HuH-7.5 (cell line): ENCODE results near the gene CLMN.

Experiments used
- DNase-seq: peaks from one replicate; pipeline ENCODE4 v3.0.0; 2011; ENCODE audit warnings: low spot score

CLMN gene

DNA sequence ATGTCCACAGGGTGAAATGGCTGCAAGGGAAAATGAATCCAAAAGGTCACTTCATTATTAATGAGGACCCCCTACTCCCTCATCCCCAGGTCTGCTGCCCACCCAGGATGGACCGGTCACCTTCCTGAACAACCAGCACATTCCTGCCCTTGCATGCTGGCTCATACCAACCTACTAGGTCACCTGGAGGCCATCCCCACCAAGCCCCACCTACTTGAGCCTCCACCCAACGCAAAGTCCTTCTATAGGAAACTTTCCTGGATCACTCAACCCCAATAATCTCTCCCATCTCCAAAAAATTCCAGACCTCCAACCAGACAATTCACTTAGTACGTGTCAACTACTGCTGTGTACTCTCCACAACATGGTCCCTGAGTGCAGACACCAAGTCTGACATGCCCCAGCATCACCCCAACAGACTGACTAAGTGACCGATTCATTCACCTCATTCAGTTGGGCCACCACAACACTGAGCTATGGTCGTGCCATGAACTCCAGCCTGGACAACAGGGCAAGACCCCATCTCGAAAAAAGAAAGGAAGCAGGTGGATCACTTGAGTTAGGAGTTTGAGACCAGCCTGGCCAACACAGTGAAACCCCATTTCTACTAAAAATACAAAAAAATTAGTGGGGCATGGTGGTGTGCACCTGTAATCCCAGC lies 18.1 kb downstream of the CLMN start:
- no peak for DNase-seq

GRCh38 chr14:95300697-95301526 lies 18.8 kb downstream of the CLMN start:
- DNase-seq = no peak

DNA sequence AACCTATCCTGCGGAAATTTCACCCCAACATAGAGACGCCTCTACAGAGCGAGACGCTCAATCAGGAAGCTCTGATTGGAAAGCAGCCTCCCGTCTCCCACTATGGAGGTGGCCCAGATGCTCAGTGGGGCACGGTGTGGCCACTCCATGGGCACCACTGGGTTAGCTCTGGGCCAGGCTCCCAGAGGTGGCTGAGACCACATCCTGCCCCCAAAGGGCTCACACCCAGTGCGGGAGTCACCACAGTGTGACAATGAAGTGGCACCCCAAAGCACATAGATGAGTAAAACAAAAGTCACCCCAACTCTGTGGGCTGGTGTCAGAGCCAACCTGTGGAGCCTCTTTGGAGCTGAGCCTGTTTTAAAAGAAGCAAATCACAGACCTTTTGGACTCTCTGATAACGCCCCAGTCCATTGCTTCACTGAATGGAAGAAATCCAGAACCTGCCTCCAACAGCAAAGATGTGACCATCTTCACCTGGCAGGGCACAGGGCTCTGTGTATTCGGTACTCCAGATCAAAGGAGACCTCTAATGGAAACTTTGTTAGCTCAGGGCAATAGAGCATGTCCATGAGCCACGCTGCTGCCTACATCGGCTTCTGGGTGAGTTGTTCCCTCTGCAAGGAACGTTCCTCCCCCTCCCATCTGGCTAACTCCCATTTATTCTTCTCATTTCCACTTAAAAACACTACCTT lies 19.6 kb downstream of the CLMN start:
- no peak for DNase-seq

GRCh38 chr14:95299271-95299670 lies 20.4 kb downstream of the CLMN start:
- DNase-seq = no peak

DNA sequence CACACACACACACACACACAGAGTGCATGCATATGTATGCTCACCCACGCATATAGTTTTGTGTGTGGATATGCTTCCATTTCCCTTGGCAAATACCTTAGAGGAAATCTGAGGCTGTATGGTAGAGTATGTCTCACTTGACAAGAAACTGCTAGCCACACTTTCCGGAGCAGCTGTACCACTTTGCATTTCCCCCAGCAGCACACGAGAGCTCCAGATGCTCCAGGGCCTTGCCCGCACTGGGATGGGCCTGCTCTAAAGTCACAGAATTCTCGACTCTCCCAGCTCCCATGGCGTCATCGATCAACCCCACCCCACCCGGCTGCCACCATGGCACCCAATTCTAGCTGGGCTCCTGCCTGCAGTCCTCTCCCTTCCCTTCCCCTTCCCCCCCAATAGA lies 21.9 kb downstream of the CLMN start:
- no peak for DNase-seq

DNA sequence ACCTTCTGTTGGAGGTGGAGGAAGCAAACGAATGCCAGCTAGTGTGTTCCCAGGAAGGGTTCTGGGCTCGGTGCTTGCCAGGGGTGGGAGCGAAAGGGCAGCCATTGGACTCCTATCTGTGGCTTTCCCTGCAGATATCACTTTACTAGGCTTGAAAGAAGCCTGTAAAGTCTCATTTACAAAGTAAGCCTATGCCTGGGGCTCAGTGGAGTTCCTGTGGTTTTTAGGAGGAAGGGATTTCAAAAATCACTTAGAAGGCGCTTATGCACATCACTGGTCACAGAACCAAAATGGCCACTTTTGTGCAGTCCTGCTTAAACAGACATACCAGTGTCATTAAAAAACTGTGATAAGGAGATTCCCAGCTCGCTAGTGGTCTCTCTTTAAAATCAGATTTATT lies 22.7 kb downstream of the CLMN start:
- DNase-seq = no peak

DNA sequence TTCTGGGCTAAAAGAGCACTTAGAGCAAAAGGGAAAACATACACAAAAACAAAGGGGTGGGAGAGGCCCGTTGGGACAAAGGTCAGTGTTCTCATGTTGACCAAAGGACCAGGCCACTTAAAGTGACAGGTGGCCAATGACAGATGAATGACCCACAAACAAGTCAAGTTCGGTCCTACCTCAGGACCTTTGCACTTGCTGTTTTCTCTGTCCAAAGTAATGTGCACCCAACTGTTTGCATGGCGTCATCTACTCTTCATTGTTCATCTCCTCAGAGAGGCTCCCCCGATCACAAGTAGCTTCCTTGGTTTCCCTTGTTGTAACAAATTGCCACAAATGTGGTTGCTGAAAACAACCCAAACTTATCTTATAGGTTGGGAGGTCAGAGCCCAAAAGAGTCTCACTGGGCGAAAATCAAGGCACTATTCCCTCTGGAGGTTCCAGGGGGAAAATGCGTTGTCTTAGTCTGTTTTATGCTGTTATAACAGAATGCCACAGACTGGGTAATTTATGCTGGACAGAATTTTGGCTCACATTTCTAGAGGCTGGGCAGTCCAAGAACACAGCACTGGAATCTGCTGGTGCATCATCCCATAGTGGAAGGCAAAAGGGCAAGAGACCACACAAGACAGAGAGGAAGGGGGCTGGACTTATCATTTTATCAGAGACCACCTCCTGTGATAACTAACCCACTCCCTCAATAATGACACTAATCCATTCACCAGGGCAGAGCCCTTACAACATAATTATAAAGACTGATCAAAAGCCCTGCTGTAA lies 23.9 kb downstream of the CLMN start:
- DNase-seq = no peak

- DNase-seq = no peak
Observed at GRCh38 chr14:95294834-95295599, 24.7 kb downstream of the CLMN start.

DNA sequence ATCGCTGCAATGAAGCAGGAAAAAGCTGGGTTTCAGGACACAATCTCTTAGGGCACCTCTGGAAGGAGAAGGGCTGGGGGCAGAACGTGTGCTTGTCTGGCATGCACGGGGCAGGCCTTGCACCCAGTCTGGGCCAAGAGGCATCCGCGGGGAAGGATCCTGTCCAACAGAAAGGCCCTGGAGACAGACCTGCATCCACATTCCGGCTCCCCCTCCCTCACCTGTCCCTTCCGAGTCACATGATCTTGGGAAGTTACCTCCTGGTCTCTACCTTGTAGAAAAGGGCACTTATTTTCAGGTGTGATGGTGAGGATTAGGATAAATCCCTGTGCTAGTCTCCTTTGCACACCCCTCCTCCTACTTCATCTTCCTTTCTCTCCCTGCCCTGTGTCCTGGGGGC lies 25.4 kb downstream of the CLMN start:
- no peak for DNase-seq

- no peak for DNase-seq
Observed at GRCh38 chr14:95293449-95293848, 26.3 kb downstream of the CLMN start.

DNA sequence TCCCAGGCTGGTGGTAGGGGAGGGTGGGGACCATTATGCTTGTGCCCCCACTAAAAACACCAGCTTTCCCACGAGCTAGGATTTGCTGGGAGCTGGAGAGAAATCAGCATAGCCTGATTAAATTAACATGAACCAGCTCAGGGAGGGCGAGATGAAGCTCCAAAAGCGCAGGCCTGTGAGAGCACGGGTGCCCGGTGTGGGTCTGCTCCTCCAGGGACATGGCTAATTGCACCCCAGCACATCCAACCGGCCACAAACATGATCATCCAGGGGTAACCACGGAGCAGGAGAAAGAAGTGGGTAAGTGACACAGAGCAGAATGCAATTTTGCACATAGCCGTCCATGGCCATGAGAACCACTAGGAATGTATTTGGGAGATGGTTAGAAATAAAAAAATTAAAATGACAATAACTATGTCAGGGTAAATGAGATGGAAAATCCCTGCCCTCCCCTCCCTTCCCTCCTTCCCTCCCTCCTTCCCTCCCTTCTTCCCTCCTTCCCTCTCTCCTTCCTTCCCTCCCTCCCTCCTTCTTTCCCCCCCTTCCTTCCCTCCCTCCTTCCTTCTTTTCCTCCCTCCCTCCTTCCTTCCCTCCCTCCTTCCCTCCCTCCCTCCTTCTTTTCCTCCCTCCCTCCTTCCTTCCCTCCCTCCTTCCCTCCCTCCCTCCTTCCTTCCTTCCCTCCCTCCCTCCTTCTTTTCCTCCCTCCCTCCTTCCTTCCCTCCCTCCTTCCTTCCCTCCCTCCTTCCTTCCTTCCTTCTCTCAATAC lies 26.9 kb downstream of the CLMN start:
- DNase-seq = no peak

DNA sequence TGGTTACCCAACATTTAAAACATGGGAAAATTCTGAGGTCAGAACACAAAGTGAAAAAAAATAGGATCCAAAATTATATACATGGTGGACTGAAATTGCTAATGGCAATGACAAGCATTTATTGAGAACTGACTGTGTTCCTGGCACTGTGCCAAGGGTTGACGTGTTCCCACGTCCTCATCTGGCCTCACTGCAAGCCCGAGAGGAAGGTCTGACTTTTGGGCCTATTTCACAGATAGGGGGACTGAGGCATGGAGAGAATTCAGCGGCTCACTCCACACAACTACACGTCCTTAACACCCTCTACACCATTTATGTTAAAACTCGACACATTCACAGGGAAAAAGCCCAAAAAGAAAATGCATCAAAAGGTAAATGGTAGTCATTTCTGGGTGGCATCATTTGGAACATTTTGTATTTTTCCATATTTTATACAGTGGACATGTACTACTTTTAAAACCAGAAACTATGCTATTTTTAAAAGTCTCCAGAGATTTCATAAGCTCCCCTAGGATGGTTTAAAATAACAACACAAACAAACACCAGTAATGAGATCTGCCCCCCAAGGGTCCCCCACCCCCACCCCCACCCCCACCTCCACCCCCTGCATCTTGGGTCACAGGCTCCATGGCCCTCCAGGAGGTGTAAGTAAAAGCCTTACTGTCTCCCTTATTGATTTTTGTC lies 27.7 kb downstream of the CLMN start:
- no peak for DNase-seq

- no peak for DNase-seq
Observed at GRCh38 chr14:95290871-95291431, 28.8 kb downstream of the CLMN start.

- no peak for DNase-seq
Observed at GRCh38 chr14:95290021-95290420, 29.7 kb downstream of the CLMN start.

- DNase-seq = no peak
Observed at GRCh38 chr14:95289323-95290010, 30.2 kb downstream of the CLMN start.

- DNase-seq = no peak
Observed at GRCh38 chr14:95288672-95289322, 30.9 kb downstream of the CLMN start.

- DNase-seq = no peak
Observed at GRCh38 chr14:95287176-95287754, 32.4 kb downstream of the CLMN start.

- no peak for DNase-seq
Observed at GRCh38 chr14:95286645-95287044, 33.1 kb downstream of the CLMN start.
